Activated CD8-positive, alpha-beta T cell treated with anti-CD3 and anti-CD28 coated beads, Interleukin-2, amount 10 ng/mL, durations not matched to agents 7 days and 5 days (primary cell): ENCODE data around the gene VWA5B1. TPM values are rescaled to one million over a fixed set of nuclear protein-coding genes. Genes with fewer than 3 reads are reported as not detected.

ENCODE experiments used
- ATAC-seq: fragments of 150-1000 bp; cut with Tn5 transposase; one replicate; pipeline ENCODE4 v1.10.0; 2021; ENCODE audit warnings: moderate library complexity
- CTCF ChIA-PET: fragments of 350-600 bp; sonication (Branson Sonifier 250); formaldehyde crosslinking; loops from one replicate; lab custom pipeline; 2021; ENCODE audit warnings: antibody characterized with exemption; lab: Charles Lee
- POLR2A ChIA-PET: fragments of 350-600 bp; sonication (Branson Sonifier 250); formaldehyde crosslinking; loops from one replicate; lab custom pipeline; 2021; ENCODE audit warnings: antibody characterized with exemption; lab: Charles Lee
- DNase-seq: peaks from one replicate; pipeline ENCODE4 v3.0.0-alpha.2; 2020
- H3K27ac Mint-ChIP-seq: one replicate; pipeline ENCODE4 v1.8.0; 2021; ENCODE audit warnings: mild to moderate bottlenecking, mixed read lengths
- H3K27me3 Mint-ChIP-seq: one replicate; pipeline ENCODE4 v1.8.0; 2021; ENCODE audit warnings: low read depth, mixed read lengths
- H3K36me3 Mint-ChIP-seq: one replicate; pipeline ENCODE4 v1.8.0; 2021; ENCODE audit warnings: low read depth, mixed read lengths
- H3K4me1 Mint-ChIP-seq: one replicate; pipeline ENCODE4 v1.8.0; 2021; ENCODE audit warnings: low read depth, mixed read lengths
- H3K4me3 Mint-ChIP-seq: one replicate; pipeline ENCODE4 v1.8.0; 2021; ENCODE audit warnings: mild to moderate bottlenecking, mixed read lengths
- H3K9me3 Mint-ChIP-seq: one replicate; pipeline ENCODE4 v1.8.0; 2022; ENCODE audit warnings: mixed read lengths; ENCODE audit not compliant: insufficient read depth
- total RNA-seq, 2 experiments: library from RNA; stranded (reverse); gene quantifications; one replicate each; pipeline ENCODE4 v1.2.3, GENCODE V29; 2021

The VWA5B1 gene
- total RNA-seq, 2 experiments from 2014 or later = not detected

DNA sequence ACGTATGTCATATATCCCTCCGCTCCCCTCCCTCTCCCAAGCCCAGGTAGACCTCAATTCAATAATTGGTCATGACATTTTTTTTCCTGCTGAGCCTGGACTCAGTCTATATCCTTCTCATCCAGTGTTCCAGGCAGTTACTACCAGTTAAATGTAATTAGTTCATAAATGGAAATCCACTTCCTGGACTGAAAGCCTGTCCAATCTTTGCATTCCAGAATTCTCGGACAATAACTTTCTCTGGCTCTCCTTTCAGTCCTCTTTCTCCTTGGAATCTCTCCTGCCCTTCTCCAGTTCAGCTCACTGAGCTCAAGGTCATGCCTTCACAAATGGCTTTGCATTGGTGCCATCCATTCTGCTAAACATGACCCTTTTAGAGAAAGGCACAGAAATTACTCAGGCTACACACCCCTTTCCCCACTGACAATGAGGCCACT lies 34.8 kb downstream of the VWA5B1 start:
- ATAC-seq = no peak
- no peak for DNase-seq
- Mint-ChIP-seq H3K36me3 (no peaks in the 10 kb centered on the region), H3K27me3 (peaks cover 31% of the 10 kb centered on the region), H3K27ac (no peak overlapping the region), H3K4me3 (no peak overlapping the region), H3K9me3 (no peaks in the 10 kb centered on the region), H3K4me1 (peaks cover 21% of the 10 kb centered on the region)
- ChIA-PET POLR2A (no interaction called here), CTCF (no interaction called here)

DNA sequence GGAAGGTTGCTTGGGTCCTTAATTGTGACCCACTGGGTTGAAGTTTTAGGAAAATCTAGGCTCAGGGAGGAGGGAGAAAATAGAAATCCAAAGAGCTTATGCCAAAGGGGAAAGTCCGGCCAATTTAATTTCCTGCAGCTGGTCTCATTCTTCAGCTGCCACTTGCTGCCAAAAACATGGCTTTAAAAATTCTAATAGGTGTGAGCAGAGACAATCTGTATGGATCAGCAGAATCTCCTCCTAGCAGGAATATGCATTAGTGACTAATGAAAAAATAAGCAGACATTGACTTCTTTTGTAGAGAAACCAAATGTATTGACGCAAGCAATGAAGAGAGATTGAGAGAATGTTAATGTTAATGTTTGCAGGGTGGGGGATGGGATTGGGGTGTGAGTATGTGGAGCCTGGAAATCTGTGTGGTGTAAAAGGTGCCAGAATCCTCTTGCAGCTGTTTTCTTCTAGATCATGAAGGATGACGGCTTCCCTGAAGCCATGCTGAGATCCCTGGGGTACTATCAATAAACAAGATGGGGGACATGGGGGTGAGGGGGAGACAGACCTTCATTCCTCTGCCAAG lies 35.3 kb downstream of the VWA5B1 start:
- no peaks in the 10 kb centered on the region for H3K9me3 Mint-ChIP-seq
- no peaks in the 10 kb centered on the region for H3K36me3 Mint-ChIP-seq
- ATAC-seq = no peak
- no peak for DNase-seq
- H3K27ac Mint-ChIP-seq = no peak overlapping the region
- CTCF ChIA-PET = no interaction called here
- H3K27me3 Mint-ChIP-seq = peaks cover 31% of the 10 kb centered on the region
- H3K4me3 Mint-ChIP-seq = no peak overlapping the region
- peaks cover 21% of the 10 kb centered on the region for H3K4me1 Mint-ChIP-seq
- POLR2A ChIA-PET = no interaction called here

DNA sequence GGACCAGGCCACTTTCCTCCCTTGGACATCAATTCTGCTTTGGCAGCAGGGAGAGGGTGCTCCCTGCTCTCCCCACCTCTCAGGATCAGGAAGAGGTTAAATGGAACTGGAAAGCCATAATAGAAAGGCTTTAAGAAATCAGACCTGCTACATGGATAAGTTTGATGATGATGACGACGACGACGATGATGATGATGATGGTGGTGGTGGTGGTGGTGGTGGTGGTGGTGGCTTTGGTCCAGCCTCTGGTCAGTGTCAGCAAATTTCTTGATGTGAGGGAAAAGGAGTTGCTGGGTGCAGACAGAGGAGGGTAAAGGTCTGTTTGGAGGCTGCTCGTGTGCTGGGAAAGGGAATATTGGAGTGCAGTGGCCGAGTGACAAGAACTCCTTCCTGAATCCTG lies 36.8 kb downstream of the VWA5B1 start:
- H3K27me3 Mint-ChIP-seq = peaks cover 24% of the 10 kb centered on the region
- DNase-seq = no peak
- H3K9me3 Mint-ChIP-seq = no peaks in the 10 kb centered on the region
- H3K36me3 Mint-ChIP-seq = no peaks in the 10 kb centered on the region
- CTCF ChIA-PET = no interaction called here
- ATAC-seq = no peak
- H3K4me1 Mint-ChIP-seq = peaks cover 10% of the 10 kb centered on the region
- no peak overlapping the region for H3K27ac Mint-ChIP-seq
- no peak overlapping the region for H3K4me3 Mint-ChIP-seq
- POLR2A ChIA-PET = no interaction called here

DNA sequence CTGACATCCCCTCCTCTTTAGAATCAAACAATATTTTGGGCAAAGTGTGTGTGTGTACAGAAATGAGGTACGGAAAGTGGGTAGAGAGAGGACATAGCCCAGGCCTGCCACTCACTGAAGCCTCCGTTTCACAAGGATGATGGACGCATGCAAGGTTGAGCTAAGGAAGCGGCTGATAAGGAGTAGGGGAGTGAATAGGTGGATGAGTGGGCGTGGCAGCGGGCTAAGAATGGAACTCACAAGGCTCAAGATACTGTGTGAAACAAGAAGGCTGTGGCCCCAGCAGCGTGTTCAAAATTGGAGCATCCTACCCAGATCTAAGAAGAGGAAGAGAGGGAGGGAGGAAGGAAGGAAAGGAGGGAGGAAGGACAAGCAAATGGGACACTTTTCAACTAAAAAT lies 37.5 kb downstream of the VWA5B1 start:
- Mint-ChIP-seq H3K36me3 (no peaks in the 10 kb centered on the region), H3K9me3 (no peaks in the 10 kb centered on the region), H3K4me3 (no peak overlapping the region), H3K27ac (no peak overlapping the region), H3K4me1 (peaks cover 2% of the 10 kb centered on the region), H3K27me3 (peaks cover 27% of the 10 kb centered on the region)
- DNase-seq = no peak
- no peak for ATAC-seq
- POLR2A ChIA-PET = no interaction called here
- CTCF ChIA-PET = no interaction called here

DNA sequence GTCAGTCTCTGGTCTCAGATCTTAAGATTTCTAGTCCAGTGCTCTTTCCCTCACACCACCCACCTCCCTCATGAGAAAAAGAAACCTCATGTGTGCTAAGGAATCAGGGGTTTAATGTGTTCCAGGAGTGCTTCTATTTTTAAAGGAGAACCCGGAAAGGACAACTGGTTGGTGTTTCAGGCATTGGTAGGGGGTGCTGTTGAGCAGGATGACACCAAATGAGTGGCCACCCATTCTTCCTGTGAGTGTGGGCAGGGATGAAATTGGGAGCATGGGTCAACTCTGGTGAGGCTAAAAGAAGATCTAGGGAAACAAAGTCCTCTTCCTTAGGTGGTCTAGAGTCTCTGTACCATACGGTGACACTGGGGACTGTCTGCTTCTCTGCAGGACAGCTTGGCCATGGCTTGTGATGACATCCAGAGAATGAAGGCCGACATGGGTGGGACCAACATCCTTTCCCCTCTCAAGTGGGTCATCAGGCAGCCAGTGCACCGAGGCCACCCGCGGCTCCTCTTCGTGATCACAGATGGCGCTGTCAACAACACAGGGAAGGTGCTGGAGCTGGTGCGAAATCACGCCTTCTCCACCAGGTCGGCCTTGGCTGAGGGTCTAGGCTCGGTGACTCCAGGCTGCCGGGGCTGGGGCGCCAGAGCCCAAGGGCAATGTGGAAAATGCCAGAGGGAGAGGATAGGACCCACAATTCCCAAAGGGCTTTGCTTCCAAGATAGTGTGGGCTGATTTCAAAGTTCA lies 39.3 kb downstream of the VWA5B1 start:
- Mint-ChIP-seq H3K27ac (no peak overlapping the region), H3K27me3 (peaks cover 33% of the 10 kb centered on the region), H3K4me1 (no peaks in the 10 kb centered on the region), H3K4me3 (no peak overlapping the region), H3K36me3 (no peaks in the 10 kb centered on the region), H3K9me3 (no peaks in the 10 kb centered on the region)
- DNase-seq = no peak
- no peak for ATAC-seq
- CTCF ChIA-PET = no interaction called here
- POLR2A ChIA-PET = interaction anchor here (0.6 kb wide), 1 partner anchor 1944 kb away, joined by 3 read pairs; no protein-coding TSS in a partner anchor

DNA sequence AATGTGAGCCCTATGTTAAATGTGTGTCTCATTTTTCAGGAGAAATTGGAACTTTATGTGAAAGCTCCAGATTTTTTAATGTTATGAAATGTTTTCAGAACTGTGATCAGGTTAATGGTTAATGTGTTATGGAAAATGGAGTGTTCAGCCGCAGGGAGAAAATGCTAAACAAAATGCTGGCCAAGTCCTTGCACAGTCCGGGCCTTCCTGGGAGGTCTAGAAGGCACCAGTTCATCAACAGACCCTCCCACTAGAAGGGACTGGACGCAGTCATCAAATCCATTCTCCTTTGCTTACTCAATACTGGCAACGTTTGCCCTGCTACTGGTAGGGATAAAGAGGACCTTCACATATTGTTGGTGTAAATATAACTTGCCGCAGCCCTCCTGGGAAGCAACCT lies 43.4 kb downstream of the VWA5B1 start:
- ATAC-seq = no peak
- Mint-ChIP-seq H3K27ac (no peak overlapping the region), H3K27me3 (peaks cover 9% of the 10 kb centered on the region), H3K4me3 (no peak overlapping the region), H3K36me3 (no peaks in the 10 kb centered on the region), H3K9me3 (no peaks in the 10 kb centered on the region), H3K4me1 (no peaks in the 10 kb centered on the region)
- DNase-seq = no peak
- ChIA-PET CTCF (no interaction called here), POLR2A (no interaction called here)

DNA sequence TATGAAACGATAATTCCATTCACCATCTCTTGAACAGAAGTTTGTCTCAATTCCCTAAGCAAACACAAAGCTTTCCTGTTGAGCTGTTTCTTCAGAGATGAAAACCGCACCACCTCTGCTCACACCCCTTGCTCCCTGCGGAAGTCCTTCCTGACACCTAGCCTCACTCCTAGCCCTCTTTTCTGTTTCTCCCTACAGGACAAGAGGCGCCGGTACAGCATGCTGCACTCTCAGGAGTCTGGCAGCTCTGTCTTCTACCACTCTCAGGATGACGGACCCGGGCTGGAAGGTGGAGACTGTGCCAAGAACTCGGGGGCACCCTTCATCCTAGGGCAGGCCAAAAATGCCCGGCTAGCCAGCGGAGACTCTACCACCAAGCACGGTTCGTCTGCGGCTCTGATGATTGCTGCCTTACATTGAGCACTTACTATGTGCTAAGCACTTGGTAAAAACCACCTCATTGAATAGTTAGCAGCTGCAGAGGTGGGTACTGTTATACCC lies 45.5 kb downstream of the VWA5B1 start:
- no peak overlapping the region for H3K27ac Mint-ChIP-seq
- POLR2A ChIA-PET = no interaction called here
- ATAC-seq (no peak), DNase-seq (no peak)
- CTCF ChIA-PET = no interaction called here
- H3K4me3 Mint-ChIP-seq = no peak overlapping the region
- H3K4me1 Mint-ChIP-seq = no peaks in the 10 kb centered on the region
- no peaks in the 10 kb centered on the region for H3K36me3 Mint-ChIP-seq
- H3K9me3 Mint-ChIP-seq = no peaks in the 10 kb centered on the region
- H3K27me3 Mint-ChIP-seq = peaks cover 11% of the 10 kb centered on the region

DNA sequence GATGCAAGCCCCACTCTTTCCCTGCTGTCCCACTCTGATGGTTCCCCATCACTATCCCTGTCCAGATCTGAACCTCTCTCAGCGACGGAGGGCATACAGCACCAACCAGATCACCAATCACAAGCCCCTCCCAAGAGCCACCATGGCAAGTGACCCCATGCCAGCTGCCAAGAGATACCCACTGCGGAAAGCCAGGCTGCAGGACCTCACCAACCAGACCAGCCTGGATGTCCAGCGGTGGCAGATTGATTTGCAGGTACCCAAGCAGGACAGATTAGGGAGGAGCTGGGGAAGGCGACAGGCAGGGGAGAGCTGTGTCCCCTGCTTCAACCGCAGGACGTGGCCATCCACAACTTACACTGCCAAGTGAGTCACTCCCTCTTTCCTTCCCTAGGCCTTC lies 46.9 kb downstream of the VWA5B1 start:
- Mint-ChIP-seq H3K36me3 (no peaks in the 10 kb centered on the region), H3K9me3 (no peaks in the 10 kb centered on the region), H3K4me1 (no peaks in the 10 kb centered on the region), H3K4me3 (no peak overlapping the region), H3K27ac (no peak overlapping the region), H3K27me3 (peaks cover 17% of the 10 kb centered on the region)
- ChIA-PET POLR2A (no interaction called here), CTCF (no interaction called here)
- ATAC-seq = no peak
- no peak for DNase-seq

DNA sequence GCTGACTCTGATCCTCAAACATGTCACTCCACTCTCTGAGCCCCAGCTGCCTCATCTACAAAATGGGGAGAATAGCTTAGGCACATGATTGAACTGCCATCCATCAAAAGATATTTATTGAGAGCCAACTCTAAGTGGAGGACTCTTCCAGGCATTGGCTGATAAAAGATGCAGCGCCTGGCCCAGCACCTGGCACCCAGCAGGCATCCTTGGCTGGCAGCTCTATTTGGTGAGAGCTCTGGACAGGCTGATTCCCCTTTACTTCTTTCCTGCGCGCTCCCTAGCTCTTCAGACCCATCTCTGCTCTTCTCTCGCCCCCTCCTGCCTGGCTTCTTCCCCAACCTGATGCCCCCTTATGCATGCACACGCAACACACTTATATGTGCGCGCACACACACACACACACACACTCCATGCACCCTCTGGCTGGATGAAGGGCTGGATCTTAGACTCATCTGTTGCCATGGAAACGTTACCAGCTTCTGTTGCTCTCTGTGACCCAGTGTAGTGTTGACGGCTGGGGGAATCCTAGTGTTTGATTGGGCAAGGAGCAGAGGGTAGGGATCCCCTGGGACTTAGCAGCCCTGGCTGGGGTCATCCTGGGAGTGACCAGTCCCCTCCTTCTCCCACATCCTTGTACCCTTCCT lies 49.3 kb downstream of the VWA5B1 start:
- Mint-ChIP-seq H3K36me3 (no peaks in the 10 kb centered on the region), H3K27me3 (peaks cover 24% of the 10 kb centered on the region), H3K4me1 (no peaks in the 10 kb centered on the region), H3K9me3 (no peaks in the 10 kb centered on the region), H3K27ac (no peak overlapping the region), H3K4me3 (no peak overlapping the region)
- ChIA-PET POLR2A (no interaction called here), CTCF (no interaction called here)
- no peak for ATAC-seq
- DNase-seq = no peak

DNA sequence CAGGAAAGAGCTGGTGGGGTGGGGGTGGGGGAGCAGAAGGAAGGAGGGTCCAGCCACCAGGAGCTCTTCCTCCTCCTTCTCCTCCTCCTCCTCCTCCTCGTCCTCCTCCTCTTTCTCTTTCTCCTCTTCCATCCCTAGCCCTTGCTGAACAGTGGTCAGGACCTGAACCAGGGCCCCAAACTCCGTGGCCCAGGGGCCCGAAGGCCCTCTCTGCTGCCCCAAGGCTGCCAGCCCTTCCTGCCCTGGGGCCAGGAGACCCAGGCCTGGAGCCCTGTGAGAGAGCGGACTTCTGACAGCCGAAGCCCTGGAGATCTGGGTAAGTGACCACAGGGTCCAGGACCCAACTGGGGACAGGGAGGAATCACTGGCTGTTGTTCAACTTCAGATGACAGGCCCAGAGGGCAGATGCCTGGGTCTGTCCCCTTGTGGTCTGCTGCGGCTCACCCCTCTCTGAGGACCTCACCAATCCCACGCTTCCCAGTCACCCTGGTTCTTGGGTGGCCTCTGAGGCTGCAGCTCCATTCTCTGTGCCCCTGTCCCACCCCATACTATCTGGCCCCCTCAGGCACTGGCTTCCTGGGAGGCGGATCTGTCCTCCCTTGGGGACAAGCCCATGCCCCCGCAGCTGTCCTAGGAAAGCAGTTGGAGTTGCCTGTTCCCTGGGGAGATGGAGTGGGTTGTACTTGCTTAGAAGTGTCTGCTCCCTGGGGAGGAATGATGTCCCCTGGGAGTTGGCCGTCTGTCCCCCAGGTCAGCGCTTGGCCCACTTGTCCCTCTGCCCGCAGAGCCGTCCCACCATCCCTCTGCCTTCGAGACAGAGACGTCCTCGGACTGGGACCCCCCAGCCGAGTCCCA lies 51.8 kb downstream of the VWA5B1 start:
- H3K36me3 Mint-ChIP-seq = no peaks in the 10 kb centered on the region
- peaks cover 29% of the 10 kb centered on the region for H3K27me3 Mint-ChIP-seq
- POLR2A ChIA-PET = no interaction called here
- no peak overlapping the region for H3K27ac Mint-ChIP-seq
- CTCF ChIA-PET = no interaction called here
- ATAC-seq (no peak), DNase-seq (no peak)
- no peak overlapping the region for H3K4me3 Mint-ChIP-seq
- peaks cover 7% of the 10 kb centered on the region for H3K9me3 Mint-ChIP-seq
- no peaks in the 10 kb centered on the region for H3K4me1 Mint-ChIP-seq

DNA sequence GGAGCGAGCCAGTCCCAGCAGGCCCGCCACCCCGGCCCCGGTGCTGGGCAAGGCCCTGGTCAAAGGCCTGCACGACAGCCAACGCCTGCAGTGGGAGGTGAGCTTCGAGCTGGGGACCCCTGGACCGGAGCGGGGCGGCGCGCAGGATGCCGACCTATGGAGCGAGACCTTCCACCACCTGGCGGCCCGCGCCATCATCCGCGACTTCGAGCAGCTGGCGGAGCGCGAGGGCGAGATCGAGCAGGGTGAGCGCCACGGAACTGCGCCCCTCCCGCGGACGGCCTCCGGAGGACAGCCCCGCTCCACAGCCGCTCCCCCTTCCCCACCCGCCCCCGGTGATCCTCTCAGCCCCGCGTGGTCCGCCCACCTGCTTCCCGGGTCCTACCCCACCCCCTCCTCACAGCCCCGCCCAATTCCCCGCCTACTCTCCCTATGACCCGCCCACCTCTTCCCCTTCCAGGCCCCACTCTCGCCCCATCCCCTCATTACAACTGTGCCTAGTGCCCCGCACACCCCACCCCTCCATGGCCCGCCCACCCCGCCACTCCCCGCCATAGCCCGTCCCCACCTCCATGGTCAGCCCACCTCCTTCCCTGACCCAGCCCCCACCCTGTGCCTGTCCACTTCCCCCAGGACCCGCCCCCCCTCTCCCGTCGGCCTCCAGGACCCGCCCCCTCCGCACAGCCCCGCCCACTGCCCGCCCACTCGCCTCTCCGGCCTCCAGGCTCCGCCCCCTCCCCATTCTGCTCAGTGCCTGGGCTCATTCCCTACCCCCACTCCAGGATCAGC lies 52.7 kb downstream of the VWA5B1 start:
- POLR2A ChIA-PET = no interaction called here
- CTCF ChIA-PET = no interaction called here
- H3K27me3 Mint-ChIP-seq = peaks cover 29% of the 10 kb centered on the region
- H3K4me1 Mint-ChIP-seq = no peaks in the 10 kb centered on the region
- no peak overlapping the region for H3K27ac Mint-ChIP-seq
- DNase-seq (peak; percentile 25), ATAC-seq (peak; percentile 44)
- H3K4me3 Mint-ChIP-seq = no peak overlapping the region
- H3K9me3 Mint-ChIP-seq = peaks cover 7% of the 10 kb centered on the region
- H3K36me3 Mint-ChIP-seq = no peaks in the 10 kb centered on the region
